IMR-90 (cell line): ENCODE measurements around the gene ASTN2. TPM values are rescaled to one million over a fixed set of nuclear protein-coding genes. Genes with fewer than 3 reads are reported as not detected.

Experiments used
- ATAC-seq: fragments of 200-7000 bp; cut with Tn5 transposase; 2 replicates; pipeline ENCODE4 v1.9.1; 2020; ENCODE audit warnings: low read depth, mild to moderate bottlenecking, moderate library complexity
- BruUV-seq: library from RNA; stranded (reverse); fragments of 400-500 nt; replicated peaks from 2 replicates; lab custom pipeline; 2021; lab: Mats Ljungman, UMichigan
- CTCF ChIA-PET: fragments of 300-600 bp; formaldehyde crosslinking; extraction: SDS; loops from one replicate; lab custom pipeline; 2021; ENCODE audit warnings: antibody characterized with exemption; lab: Yijun Ruan, JAX
- POLR2A ChIA-PET: fragments of 300-600 bp; sonication (Branson Sonifier 250); formaldehyde crosslinking; loops from one replicate; lab custom pipeline; 2022; ENCODE audit warnings: antibody characterized with exemption; ENCODE audit not compliant: unreplicated experiment; lab: Charles Lee
- DNase-seq: peaks from one replicate; pipeline ENCODE4 v3.0.0; 2013
- H2AFZ ChIP-seq: replicated peaks from 2 replicates; pipeline ENCODE3; 2013; ENCODE audit warnings: low read length, mild to moderate bottlenecking; ENCODE audit not compliant: poor library complexity
- H2AK5ac ChIP-seq: 2 replicates; pipeline ENCODE4 v1.6.1; 2013; ENCODE audit warnings: low read depth, low read length, inconsistent platforms
- H2AK9ac ChIP-seq: replicated peaks from 2 replicates; pipeline ENCODE3; 2013; ENCODE audit warnings: mild to moderate bottlenecking, low read depth, low read length, moderate library complexity; ENCODE audit not compliant: poor library complexity
- H2BK120ac ChIP-seq: 2 replicates; pipeline ENCODE4 v1.6.1; 2013; ENCODE audit warnings: low read depth, low read length, inconsistent platforms
- H2BK15ac ChIP-seq: 3 replicates; pipeline ENCODE4 v1.6.1; 2013; ENCODE audit warnings: low read depth, low read length, inconsistent platforms
- H2BK20ac ChIP-seq: 2 replicates; pipeline ENCODE4 v1.6.1; 2013; ENCODE audit warnings: low read depth, mild to moderate bottlenecking, inconsistent platforms, low read length, moderate library complexity
- H2BK5ac ChIP-seq: 2 replicates; pipeline ENCODE4 v1.6.1; 2013; ENCODE audit warnings: mild to moderate bottlenecking, low read depth, low read length, inconsistent platforms; ENCODE audit not compliant: poor library complexity, severe bottlenecking
- H3K14ac ChIP-seq: replicated peaks from 2 replicates; pipeline ENCODE4 v1.6.1; 2013; ENCODE audit warnings: low read depth, low read length, inconsistent platforms
- H3K18ac ChIP-seq: 2 replicates; pipeline ENCODE4 v1.6.1; 2013; ENCODE audit warnings: low read depth, low read length, control low read depth
- H3K23ac ChIP-seq: 2 replicates; pipeline ENCODE4 v1.6.1; 2013; ENCODE audit warnings: low read depth, low read length, inconsistent platforms
- H3K27ac ChIP-seq: 2 replicates; pipeline ENCODE4 v1.5.1; 2013; ENCODE audit warnings: mild to moderate bottlenecking, control low read depth, low read length; ENCODE audit not compliant: insufficient read depth
- H3K27me3 ChIP-seq: 2 replicates; pipeline ENCODE4 v1.6.1; 2013; ENCODE audit warnings: low read length; ENCODE audit not compliant: control insufficient read depth, insufficient read depth
- H3K36me3 ChIP-seq: 2 replicates; pipeline ENCODE4 v1.6.1; 2013; ENCODE audit warnings: low read length, mixed read lengths; ENCODE audit not compliant: control insufficient read depth, insufficient read depth
- H3K4ac ChIP-seq: 2 replicates; pipeline ENCODE4 v1.6.1; 2013; ENCODE audit warnings: low read depth, low read length, inconsistent platforms
- H3K4me1 ChIP-seq: 2 replicates; pipeline ENCODE4 v1.6.1; 2013; ENCODE audit warnings: low read length, mixed read lengths; ENCODE audit not compliant: control insufficient read depth, insufficient read depth
- H3K4me2 ChIP-seq: 2 replicates; pipeline ENCODE4 v1.6.1; 2013; ENCODE audit warnings: low read depth, mild to moderate bottlenecking, control low read depth, low read length, moderate library complexity
- H3K4me3 ChIP-seq: 2 replicates; pipeline ENCODE4 v1.5.1; 2013; ENCODE audit warnings: low read depth, mild to moderate bottlenecking, control low read depth, low read length, moderate library complexity; ENCODE audit not compliant: insufficient read depth
- H3K56ac ChIP-seq: 2 replicates; pipeline ENCODE4 v1.6.1; 2013; ENCODE audit warnings: low read length, inconsistent platforms; ENCODE audit not compliant: insufficient read depth; ENCODE audit errors: extremely low read depth
- H3K79me1 ChIP-seq, 2 experiments: 2 replicates each; pipeline ENCODE4 v1.6.1; 2013; ENCODE audit warnings: low read length in 2 of 2, inconsistent platforms in 1 of 2, low read depth in 1 of 2
- H3K9ac ChIP-seq: 2 replicates; pipeline ENCODE4 v1.6.1; 2013; ENCODE audit warnings: low read depth, low read length, control low read depth
- H3K9me1 ChIP-seq: 2 replicates; pipeline ENCODE4 v1.6.1; 2013; ENCODE audit warnings: low read length, inconsistent platforms; ENCODE audit not compliant: insufficient read depth
- H3K9me3 ChIP-seq: 2 replicates; pipeline ENCODE4 v1.6.1; 2013; ENCODE audit warnings: low read length; ENCODE audit not compliant: control insufficient read depth, insufficient read depth
- H4K20me1 ChIP-seq: 2 replicates; pipeline ENCODE4 v1.6.1; 2013; ENCODE audit warnings: low read length, inconsistent platforms; ENCODE audit not compliant: insufficient read depth
- H4K5ac ChIP-seq: 2 replicates; pipeline ENCODE4 v1.6.1; 2013; ENCODE audit warnings: mild to moderate bottlenecking, low read depth, low read length, control low read depth
- H4K8ac ChIP-seq, 2 experiments: 2 replicates each; pipeline ENCODE4 v1.6.1; 2013; ENCODE audit warnings: low read depth in 2 of 2, low read length in 2 of 2, control low read depth in 1 of 2, inconsistent platforms in 1 of 2
- H4K91ac ChIP-seq: 2 replicates; pipeline ENCODE4 v1.6.1; 2013; ENCODE audit warnings: low read depth, low read length, inconsistent platforms; ENCODE audit not compliant: insufficient read depth
- BHLHE40 ChIP-seq: fragments of 150-350 bp; IDR thresholded peaks from 2 replicates; pipeline ENCODE4 v1.6.1; 2016; ENCODE audit warnings: mild to moderate bottlenecking, low read depth, low read length
- CHD1 ChIP-seq: IDR thresholded peaks from 2 replicates; pipeline ENCODE4 v1.6.1; 2012; ENCODE audit warnings: low read depth, low read length, improper control_type of control experiment
- ELK1 ChIP-seq: fragments of 150-350 bp; IDR thresholded peaks from 2 replicates; pipeline ENCODE4 v1.6.1; 2016; ENCODE audit warnings: low read depth, mild to moderate bottlenecking, low read length, moderate library complexity, borderline replicate concordance
- POLR2A ChIP-seq: IDR thresholded peaks from 2 replicates; pipeline ENCODE4 v1.6.1; 2012; ENCODE audit warnings: mild to moderate bottlenecking, low read depth, low read length
- SMC3 ChIP-seq: fragments of 150-350 bp; IDR thresholded peaks from 2 replicates; pipeline ENCODE4 v1.6.1; 2016; ENCODE audit warnings: low read depth, mild to moderate bottlenecking, antibody characterized with exemption, low read length, moderate library complexity
- WGBS, 2 experiments: methylation state at CpG; one replicate each; pipeline versions ENCODE4 v1.1.5 to v1.1.7; 2013; ENCODE audit warnings: missing lambda C conversion rate in 2 of 2; ENCODE audit not compliant: insufficient read length in 1 of 2; ENCODE audit errors: extremely low coverage in 2 of 2; 5-methylcytosine and 5-hydroxymethylcytosine counted together
- dilution Hi-C: fragments of 300-500 bp; cut with HindIII; formaldehyde crosslinking; loops from one replicate; pipeline ENCODE4 v1.14.3; 2018; ENCODE audit warnings: low sequenced_read_pairs; ENCODE audit not compliant: unreplicated experiment
- in situ Hi-C: fragments of 300-500 bp; cut with MboI; formaldehyde crosslinking; loops from 3 replicates; pipeline ENCODE4 v1.14.3; 2019; ENCODE audit warnings: low sequenced_read_pairs, inconsistent platforms, mixed read lengths
- intact Hi-C: fragments of 100-400 bp; cut with micrococcal nuclease; formaldehyde crosslinking; loops from 2 replicates; pipeline ENCODE4 v1.10.0; 2022
- polyA plus RNA-seq, 3 experiments: library from polyadenylated mRNA; depleted of rRNA; stranded (reverse); fragments of >200 nt; gene quantifications; 2 replicates each; pipeline ENCODE4 v1.2.3, GENCODE V29; 2012; ENCODE audit warnings: low replicate concordance in 1 of 3
- total RNA-seq: library from RNA; depleted of rRNA; stranded (reverse); fragments of >200 nt; gene quantifications from 2 replicates; pipeline ENCODE4 v1.2.3, GENCODE V29; 2012

ASTN2 gene
- total and polyA plus RNA-seq, 2 of the 4 experiments (the other 2 are of a cell fraction), result 3.8 to 6.8 TPM

GRCh38 chr9:117427357-117427913 is 12.6 kb upstream of the ASTN2 start:
- H3K4me1 ChIP-seq, result no peaks in the 10 kb centered on the region
- H3K27ac ChIP-seq, result no peak overlapping the region
- H2BK5ac ChIP-seq, result no peak overlapping the region
- no peak overlapping the region for H3K23ac ChIP-seq
- H2AK9ac ChIP-seq, result no peak overlapping the region
- no peak for DNase-seq
- TF ChIP-seq BHLHE40, result no peak
- no peak for TF ChIP-seq POLR2A
- TF ChIP-seq ELK1, result no peak
- no peak for TF ChIP-seq CHD1
- TF ChIP-seq SMC3, result no peak
- POLR2A ChIA-PET, result no interaction called here
- peaks cover 2% of the 10 kb centered on the region; the same call in 1 of the 2 replicates for H3K9me3 ChIP-seq
- H3K4me2 ChIP-seq, result no peak overlapping the region
- WGBS, 2 experiments, result 18% methylated on average over 2 of the region's 3 CpGs; no CpG with 5 or more reads in 1 of the 2 experiments
- no peaks in the 10 kb centered on the region for H3K27me3 ChIP-seq
- no peaks in the 10 kb centered on the region for H3K9me1 ChIP-seq
- no peak overlapping the region for H3K18ac ChIP-seq
- intact Hi-C loops, result no loop called here
- no peak for ATAC-seq
- H3K4ac ChIP-seq, result no peak overlapping the region
- H3K14ac ChIP-seq, result no peak overlapping the region
- H2BK20ac ChIP-seq, result no peak overlapping the region
- H2BK15ac ChIP-seq, result no peak overlapping the region
- H3K4me3 ChIP-seq, result no peak overlapping the region
- H3K56ac ChIP-seq, result no peak overlapping the region
- CTCF ChIA-PET, result no interaction called here
- H4K8ac ChIP-seq, result no peak overlapping the region
- no peak overlapping the region for H3K9ac ChIP-seq
- H2AK5ac ChIP-seq, result no peak overlapping the region
- in situ Hi-C loops, result no loop called here
- H4K91ac ChIP-seq, result no peak overlapping the region
- no peaks in the 10 kb centered on the region for H3K36me3 ChIP-seq
- no TSS peak for BruUV-seq
- H2BK120ac ChIP-seq, result no peak overlapping the region
- H4K5ac ChIP-seq, result no peak overlapping the region
- no peak overlapping the region for H2AFZ ChIP-seq
- dilution Hi-C loops, result no loop called here
- no peaks in the 10 kb centered on the region for H4K20me1 ChIP-seq
- no peaks in the 10 kb centered on the region for H3K79me1 ChIP-seq
